DMS114 treated with DMSO at 0.1 percent for 48 hours (cell line): ENCODE measurements around the gene TRIP4.
"Not testable (repeated sequence)": the region's sequence is repeated elsewhere in the genome, so short reads cannot be mapped to it uniquely, and the experiment has no call there.

Source experiments
- DNase-seq: peaks from one replicate; lab custom pipeline; 2025; ENCODE audit not compliant: unreplicated experiment; lab: John Stamatoyannopoulos, UW

The TRIP4 gene

DNA sequence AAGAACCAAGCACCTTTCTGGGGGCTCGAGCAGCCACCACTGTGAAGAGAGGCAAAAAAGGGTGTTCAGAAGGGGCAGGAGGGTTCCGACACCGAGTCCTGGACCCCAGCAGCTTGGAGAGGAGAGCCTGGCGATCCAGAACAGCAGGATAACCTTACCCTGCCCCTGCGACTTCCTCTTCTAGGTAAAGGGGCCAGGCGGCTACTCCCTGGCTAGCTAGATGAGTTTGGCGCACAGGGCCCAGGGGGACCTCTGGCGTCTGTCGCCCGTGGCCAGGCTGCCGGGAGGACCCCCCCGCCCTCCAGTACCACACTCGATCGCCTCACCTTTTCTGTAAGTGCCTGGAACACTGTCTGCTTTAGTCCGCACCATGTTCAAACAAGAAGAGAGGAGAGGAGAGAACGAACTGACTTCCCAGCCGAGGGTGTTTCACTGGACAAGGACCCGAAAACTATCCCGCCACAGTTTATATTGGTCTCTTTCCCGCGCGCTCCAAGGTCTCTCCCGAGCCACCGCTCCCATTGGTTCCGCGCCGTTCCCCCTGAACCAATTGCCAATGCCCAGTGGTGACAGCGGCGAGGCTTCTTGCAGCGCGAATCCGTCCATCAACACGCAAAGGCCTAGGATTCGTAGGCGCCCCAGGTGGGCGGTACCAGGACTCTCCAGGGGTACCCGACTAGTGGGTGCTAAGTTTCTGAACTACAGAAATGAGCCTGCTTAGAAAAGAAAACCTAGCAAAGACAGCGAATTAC lies 6.5 kb upstream of the TRIP4 start, which contains the start of gene PCLAF:
TSS of gene PCLAF (minus strand) at position 442 of the 752 bp plus-strand sequence. CDS start at position 372, 70 bp downstream.
- peak; percentile 99 for DNase-seq

DNA sequence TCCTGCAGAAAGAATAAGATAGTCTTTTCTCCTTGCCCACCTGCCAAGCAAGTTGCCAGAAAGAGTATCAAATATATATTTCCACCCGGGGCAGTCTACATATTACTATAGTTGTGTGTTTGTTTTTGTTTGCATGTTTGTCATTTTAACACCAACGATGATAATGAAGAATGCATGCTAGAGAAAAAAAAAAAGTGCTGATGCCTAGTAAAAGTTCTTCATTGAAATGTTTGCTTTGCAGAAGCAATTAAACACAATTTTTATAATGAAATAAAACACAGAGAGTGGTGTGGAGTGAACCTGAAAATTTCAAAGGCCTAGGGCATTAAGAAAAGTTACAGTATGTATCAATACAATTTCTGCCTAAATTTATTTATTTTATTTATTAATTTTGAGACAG lies 3.9 kb upstream of the TRIP4 start:
- DNase-seq = no peak

DNA sequence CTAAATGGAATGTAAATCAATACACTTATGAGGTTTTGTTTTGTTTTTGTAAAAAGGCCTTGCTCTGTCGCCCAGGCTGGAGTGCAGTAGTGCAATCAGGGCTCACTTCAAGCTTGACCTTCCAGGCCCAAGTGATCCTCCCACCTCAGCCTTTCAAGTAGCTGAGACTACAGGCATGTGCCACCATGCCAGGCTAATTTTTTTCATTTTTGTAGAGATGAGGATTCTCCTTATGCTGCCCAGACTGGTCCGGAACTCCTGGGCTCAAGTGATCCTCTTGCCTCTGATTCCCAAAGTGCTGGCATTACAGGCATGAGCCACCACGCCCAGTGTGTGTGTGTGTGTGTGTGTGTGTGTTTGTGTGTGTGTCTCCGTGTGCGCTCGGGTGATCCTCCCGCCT lies 1.3 kb upstream of the TRIP4 start:
- DNase-seq = no peak

DNA sequence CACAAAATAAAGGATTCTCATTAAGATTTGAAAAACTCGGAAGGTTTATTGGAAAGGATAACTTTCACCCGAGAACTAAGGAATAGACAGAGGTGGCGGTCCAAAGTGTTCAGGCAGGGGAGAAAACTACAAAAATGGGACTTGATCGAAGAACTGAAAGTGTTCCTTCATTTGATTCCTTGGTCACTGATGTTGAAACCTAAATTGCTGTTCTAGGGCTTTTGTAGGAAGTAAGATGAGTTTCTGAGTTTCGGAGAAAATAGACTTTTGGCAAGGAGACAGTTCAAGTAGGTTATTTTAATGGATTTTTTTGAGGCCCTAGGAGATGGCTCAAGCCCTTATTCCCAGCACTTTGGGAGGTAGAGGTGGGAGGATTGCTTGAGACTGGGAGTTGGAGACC lies 1.4 kb downstream of the TRIP4 start:
- no peak for DNase-seq

DNA sequence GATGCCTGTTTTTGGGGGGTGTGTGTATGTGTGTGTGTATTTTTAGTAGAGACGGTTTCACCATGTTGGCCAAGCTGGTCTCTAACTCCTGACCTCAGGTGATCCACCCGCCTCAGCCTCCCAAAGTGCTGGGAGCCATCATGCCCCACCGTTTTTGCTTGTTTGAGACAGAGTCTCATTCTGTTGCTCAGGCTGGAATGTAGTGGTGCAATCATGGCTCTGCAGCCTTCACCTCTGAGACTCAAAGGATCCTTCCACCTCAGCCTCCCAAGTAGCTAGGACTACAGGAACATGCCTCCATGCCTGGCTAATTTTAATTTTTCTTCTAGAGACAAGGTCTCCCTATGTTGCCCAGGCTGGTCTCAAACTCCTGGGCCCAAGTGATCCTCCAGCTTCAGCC lies 4.8 kb downstream of the TRIP4 start:
- DNase-seq = not testable (repeated sequence)

DNA sequence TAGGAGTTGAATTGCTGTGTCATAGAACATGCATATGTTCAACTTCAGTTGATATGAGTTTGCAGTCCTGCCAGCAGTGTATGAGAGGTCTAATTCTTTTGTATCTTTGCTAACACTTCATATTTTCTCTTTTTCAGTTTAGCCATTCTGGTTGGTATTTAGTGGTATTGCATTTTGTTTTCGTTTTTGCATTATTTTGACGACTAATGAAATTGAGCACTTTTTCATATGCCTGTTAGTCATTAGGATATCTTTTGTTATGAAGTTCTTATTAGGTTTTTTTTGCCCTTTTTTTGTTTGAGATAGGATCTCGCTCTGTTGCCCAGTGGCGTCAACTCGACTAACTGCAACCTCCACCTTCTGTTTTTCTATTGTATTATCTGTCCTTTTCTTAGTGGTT lies 9.2 kb downstream of the TRIP4 start:
- DNase-seq = no peak

DNA sequence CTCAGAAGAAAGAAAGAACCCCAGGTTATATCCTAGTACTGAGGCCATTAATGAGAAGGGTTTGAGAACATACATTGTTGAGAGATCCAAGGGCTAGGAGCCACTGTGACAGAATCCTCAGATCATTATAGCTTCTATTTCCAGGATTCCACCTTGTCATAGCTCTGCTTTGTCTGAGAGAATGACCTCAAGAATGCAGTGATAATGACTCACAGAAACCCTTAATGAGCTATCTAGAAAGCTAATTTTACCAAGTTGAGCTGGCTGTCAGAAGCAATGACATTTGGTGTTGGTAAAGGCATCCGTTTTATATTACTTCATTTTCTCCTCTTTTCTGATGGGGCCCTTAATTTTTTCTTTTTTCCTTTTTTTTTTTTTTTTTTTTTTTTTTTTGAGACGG lies 10.9 kb downstream of the TRIP4 start:
- DNase-seq = no peak

DNA sequence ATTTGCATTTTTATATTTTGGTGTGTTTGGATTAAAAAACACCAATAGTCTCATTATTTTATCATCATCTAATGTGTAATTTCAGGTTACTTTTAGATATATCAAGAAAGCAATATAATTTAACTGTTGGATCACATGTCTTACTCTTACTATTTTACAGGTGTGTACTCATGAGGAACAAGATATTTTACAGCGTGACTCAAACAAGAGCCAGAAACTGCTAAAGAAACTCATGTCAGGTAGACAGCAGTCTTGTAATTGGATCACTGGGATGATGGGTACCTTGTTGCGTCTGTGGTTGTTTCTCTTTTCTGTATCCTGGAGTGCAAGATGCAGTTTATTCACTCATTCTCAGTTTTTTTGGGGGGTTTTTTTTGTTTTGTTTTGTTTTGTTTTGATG lies 12.9 kb downstream of the TRIP4 start:
- no peak for DNase-seq

DNA sequence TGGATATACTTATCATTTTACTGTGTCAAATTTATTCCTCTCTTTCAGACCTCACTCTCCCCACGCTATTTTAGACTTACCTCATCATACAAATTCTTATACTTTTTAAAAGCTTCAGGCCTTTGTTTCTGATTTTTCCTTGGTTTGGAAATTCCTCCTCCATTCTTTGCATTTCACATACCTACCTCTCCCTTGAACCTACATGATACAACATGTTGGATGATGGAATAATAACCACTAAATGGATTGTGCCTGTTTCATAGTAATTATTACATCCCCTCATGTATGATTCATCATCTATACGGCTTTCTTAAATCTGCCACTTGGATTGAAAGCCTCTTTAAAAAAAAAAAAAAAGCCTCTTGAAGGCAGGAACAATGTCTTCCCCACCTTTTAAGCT lies 24.6 kb downstream of the TRIP4 start:
- no peak for DNase-seq

DNA sequence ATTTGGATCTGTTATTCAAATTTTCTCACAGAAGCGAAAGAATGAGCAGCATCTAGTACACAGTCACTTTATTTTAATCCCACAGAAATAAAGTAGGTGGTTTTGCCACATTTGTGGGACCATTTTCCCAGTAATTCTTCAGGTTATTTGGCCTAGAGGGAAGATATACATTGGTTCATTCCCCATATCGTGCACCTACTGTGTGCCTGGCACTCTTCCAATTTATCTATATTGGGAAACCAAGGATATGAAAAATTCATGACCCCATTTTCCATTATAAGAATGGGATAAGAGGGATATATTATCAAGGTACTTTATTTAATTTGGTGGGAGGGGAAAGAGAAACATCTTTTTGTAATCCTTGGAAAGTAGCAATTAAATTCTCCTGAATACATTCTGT lies 35.1 kb downstream of the TRIP4 start:
- DNase-seq = no peak

DNA sequence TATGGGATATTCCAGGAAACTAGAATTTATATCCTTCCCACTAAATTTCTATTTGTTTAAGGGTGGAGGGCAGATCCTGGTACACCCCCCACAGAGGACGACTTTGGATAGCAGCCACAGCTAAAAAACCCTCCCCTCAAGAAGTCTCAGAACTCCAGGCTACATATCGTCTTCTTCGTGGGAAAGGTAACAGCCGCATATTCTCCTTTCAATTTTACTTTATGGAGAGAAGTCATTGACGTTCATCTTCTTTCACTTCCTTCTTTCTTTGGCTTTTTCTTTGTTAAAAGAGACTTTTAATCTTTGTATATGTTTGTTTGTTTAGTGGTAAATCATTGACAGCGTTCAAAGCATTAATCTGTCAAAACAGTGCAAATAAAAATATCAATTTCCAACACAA lies 36.3 kb downstream of the TRIP4 start:
- DNase-seq = no peak

DNA sequence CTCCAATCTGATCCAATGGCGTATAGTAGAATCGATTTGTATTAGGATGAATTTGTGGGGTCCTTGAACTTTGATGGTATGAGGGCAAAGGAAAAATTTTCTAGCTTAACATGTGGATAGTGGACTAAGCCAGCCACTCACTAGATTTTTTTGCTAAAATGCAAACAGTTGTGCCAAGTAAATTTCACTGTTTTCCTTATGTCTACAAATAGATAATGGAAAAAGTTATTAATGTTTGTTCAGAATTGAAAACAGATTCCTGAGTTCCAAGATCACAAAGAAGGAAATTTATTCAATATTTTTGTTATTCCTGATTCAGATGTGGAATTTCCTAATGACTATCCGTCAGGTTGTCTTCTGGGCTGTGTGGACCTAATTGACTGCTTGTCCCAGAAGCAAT lies 37.6 kb downstream of the TRIP4 start:
- no peak for DNase-seq

DNA sequence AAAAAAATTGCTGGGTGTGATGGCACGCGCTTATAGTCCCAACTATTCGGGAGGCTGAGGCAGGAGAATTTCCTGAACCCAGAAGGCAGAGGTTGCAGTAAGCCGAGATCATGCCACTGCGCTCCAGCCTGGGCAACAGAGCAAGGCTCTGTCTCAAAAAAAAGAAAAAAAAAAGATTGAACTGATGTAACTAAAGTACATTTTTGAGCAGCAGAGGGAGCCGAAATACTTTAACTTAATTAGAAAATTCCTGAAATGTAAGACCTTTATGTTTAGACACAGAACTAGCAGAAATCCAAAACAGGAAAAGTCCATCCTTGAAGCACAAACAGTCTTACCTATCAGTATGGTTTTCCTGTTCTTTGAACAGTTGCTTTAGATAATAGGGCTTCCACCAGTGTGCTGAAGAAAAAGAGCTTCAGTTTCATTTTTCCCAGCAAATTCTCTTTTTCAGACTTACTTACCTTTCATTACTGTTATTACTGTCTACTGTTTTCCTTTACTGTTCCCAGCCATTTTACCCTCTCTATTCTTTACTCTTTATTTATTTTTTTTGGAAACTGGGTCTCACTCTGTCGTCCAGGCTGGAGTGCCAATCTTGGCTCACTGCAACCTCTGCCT lies 39.3 kb downstream of the TRIP4 start:
- DNase-seq = peak; percentile 47

DNA sequence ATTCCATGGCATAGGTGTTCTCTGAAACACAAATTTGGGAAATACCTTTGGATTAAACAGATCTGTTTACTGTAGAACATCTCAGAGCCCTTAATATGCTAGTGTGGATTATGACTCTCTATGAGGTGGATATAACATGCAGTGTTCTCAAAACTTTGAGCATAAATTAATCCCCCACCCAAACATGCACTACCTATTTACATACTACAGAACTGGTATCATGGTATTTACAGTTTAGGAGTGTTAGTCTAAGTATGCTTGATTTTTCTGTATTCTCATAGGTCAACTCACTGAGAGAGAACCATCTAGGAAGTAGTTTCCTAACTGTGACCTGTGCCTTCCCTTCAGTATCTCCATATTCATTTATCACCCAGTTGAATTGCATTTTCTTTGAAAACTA lies 41.8 kb downstream of the TRIP4 start:
- no peak for DNase-seq

DNA sequence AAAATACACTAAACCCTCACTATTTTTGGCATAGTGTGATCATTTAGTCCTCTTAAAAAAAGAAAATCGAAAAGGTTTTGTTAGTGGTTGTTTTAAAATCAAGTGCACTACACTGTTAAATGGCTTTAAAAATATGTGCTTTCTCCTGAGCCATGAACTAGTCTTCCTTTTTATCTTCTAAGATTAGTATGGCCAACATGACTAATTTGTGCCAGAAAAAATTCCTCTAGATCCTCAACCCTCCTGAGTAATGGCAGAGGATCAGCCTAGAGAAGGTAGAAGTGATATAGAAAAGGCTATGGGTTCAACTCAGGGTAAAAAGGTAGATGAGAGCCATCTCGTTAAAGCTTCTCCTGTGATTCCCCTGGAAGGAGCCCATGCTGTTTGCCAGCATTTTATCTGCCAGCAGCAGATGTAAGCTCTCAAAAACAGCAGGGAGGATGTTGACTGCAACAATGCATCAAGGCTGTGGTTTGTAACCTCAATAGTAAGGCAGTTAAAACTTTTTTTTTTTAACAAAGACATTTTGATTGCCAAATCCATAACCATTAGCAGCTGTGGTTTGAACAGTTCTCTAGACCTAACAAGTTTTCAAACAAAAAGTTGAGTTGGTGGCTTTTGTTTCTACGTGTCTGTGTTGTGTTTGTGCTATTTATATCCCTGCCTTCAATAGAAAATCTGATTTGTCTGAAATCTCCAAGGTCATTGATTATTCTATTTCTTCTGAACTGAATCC lies 42.5 kb downstream of the TRIP4 start:
- no peak for DNase-seq

DNA sequence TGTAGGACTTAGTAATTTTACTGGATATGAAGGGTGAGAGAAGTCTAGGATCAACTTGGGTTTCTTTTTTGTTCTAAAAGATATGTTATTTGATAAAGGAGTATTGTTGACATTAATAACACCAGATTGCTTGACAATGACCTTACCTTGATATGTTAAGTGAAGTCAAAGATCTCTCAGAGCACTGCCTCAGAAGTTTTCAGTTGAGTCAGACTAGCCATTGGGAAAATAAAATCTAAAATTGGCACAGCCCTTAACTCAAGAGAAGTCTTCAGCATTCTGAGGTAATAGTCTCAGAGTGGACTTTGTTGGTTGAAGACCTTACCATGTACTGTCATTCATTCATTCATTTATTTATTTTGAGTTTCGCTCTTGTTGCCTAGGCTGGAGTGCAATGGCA lies 50.3 kb downstream of the TRIP4 start:
- DNase-seq = no peak

DNA sequence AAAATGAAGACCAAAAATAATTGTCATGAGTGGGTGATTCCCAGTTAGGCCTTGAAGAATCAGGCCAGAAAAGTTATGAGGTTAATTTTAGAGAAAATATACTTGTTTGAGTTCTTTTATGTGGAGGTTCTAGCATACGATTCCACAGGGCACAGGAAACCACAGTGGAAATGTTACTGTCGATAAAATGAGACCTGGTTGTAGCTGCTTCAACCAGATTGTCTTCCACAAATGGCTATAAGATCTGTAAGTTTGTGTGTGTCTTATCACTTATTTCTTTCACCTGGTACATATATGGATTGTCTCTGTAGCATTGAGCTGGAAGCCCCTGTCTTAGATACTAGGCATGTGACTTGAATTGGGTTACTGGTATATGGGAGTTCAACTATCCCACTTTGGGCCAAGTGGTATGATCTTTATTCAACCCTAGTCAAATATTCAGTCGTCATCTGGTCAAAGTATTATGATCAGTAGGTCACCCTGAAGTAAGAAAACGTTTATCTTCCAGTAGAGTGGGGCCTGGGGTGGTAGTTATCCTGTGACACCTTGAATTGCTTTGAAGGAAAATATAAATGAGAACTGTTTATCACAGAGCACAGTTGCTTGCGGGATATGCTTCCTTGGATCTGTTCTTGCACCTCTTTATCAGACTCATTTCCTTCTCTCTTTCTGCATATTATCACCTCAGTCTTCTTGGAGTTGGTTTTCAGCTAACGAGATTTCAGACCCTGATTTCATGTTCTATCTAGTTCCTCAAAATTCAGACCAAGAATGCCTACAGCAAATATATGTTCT lies 51.2 kb downstream of the TRIP4 start:
- no peak for DNase-seq

DNA sequence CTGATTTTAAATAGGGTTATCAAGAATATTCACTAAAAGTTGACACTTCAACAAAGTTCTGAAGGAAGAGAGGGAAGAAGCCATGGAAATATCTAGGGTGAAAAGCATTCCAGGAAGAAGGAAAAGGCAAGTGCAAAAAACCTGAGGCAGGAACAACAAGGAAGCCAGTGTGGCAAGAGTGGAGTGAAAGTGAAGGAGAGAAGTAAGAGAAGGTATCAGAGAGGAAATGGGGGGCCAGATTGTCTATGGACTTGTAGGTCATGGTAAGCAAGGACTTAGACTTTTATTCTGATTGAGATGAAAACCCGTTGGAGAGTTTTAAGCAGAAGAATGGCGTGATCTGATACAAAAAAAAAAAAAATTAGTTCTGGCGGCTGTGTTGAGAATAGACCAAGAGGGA lies 54.2 kb downstream of the TRIP4 start:
- DNase-seq = no peak

DNA sequence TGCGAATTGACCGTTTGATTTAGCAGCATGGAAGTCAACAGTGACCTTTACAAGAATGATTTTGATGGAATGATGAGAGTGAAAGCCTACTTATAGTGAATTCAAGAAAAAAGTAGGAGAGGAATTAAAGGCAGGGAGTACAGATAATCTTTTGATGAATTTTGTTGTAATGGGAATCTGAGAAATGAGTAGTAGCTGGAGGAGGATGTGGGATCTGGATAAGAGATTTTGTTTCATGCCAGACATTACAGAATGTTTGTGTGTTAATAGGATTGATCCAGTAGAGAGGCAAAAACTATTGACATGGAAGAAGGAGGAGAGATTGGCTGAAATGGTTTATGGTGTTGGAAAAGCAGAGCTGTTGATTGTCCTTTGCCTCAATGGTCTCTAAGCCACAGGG lies 55.4 kb downstream of the TRIP4 start:
- DNase-seq = no peak

DNA sequence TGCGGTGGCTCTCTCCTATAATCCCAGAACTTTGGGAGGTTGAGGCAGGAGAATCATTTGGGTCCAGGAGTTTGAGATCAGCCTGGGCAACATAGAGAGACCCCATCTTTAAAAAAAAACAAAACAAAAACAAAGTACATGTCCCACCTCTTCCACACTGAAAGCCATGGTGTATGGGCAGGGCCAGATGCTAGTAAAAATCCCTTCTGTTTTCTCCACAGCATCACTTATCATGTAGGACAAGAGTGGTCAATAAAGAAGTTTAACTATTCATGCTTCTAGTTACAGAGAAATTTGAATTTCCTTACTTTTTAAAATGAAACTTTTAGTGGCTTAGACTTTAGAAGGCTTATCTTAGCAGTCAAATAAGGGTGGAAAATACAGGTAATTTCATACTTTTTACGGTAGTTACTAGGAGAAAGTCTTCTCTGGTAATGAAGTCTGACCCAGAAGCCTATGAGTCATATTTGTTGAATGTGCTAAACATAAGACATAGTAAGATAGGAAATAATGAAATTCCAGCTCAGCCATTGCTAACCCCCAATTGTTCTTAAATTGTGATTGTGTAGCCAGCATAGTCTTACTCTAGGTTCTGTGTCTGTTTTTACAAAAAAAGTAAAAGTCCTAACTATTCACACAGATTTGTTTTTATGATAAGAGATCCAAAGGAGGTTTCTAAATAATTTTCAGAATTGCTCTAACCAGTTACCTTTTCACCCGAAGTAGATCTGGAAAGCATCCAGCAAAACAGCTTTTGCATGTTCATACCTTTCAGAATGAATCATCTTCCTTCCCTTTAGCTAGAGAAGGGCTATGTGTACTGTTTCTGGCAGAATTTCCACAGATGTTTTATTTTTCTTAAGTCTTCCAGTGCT lies 56.3 kb downstream of the TRIP4 start:
- no peak for DNase-seq
